Measurements from ENCODE around the gene VILL. TPM values are rescaled to one million over a fixed set of nuclear protein-coding genes. Genes with fewer than 3 reads are reported as not detected.
A peak's percentile ranks its signal among the peaks of the same experiment; 100 is the strongest.

The VILL gene
- total RNA-seq (2021): 2.9 and 4.2 TPM in 2 replicates
- Bru-seq, nascent RNA: percentile 39 among the genes with signal in this experiment
- BruChase-seq, experiment 1, labeled RNA remaining after a 2-hour chase: percentile 33 among the genes with signal in this experiment
- percentile 40 among the genes with signal in this experiment for BruChase-seq, experiment 2, labeled RNA remaining after a 6-hour chase
- long read RNA-seq, partial matches to known transcripts: 3 of 3 reads
- long read RNA-seq, other reads (novel, unspliced or antisense): 0 of 3 reads

DNA sequence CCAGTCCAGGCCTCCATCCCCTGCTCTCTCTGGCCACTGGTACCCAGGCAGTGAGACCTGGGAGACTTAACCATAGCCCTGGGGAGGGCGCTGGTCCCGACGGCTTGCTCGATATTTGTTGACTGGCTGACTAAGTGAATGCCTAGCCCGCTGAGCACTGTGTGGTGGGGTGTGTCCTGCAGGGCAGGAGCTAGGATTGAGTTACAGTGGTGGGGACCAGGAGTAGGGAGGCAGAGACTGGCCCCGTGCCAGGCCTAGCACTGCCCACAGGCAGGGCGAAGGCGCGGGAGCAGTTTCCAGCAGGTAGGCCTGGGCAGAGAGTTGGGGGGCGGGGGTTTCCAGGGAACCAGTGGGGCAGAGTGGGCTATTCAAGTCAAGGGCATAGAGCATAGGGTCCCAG is at the start of gene VILL:
Gene VILL (plus strand): TSS at position 260 of the 400 bp plus-strand sequence. CDS start 2,887 bp downstream, outside the sequence.
- Histone ChIP-seq H3K9me3 (ENCODE audit: low read depth, low read length, poor library complexity, severe bottlenecking) (no peaks in the 10 kb centered on the region), H3K4me3 (ENCODE audit: low read depth, low read length, poor library complexity, severe bottlenecking) (no peak within 1 kb of the TSS), H3K27ac (ENCODE audit: low read depth, low read length, poor library complexity, severe bottlenecking) (no peak within 1 kb of the TSS), H3K36me3 (ENCODE audit: insufficient read depth, low read length, poor library complexity, severe bottlenecking) (no peaks in the 10 kb centered on the region), H3K4me1 (ENCODE audit: insufficient read depth, low read length, poor library complexity, severe bottlenecking) (no peaks in the 10 kb centered on the region), H3K27me3 (replicated peaks; ENCODE audit: insufficient read depth, low read depth, low read length, poor library complexity) (no peaks in the 10 kb centered on the region)
- TF ChIP-seq, protein P1, sequence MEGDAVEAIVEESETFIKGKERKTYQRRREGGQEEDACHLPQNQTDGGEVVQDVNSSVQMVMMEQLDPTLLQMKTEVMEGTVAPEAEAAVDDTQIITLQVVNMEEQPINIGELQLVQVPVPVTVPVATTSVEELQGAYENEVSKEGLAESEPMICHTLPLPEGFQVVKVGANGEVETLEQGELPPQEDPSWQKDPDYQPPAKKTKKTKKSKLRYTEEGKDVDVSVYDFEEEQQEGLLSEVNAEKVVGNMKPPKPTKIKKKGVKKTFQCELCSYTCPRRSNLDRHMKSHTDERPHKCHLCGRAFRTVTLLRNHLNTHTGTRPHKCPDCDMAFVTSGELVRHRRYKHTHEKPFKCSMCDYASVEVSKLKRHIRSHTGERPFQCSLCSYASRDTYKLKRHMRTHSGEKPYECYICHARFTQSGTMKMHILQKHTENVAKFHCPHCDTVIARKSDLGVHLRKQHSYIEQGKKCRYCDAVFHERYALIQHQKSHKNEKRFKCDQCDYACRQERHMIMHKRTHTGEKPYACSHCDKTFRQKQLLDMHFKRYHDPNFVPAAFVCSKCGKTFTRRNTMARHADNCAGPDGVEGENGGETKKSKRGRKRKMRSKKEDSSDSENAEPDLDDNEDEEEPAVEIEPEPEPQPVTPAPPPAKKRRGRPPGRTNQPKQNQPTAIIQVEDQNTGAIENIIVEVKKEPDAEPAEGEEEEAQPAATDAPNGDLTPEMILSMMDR (conservative IDR thresholded peaks at IDR 0.05; ENCODE audit: low read depth, low read length): no peak
- TF ChIP-seq EZH2 (IDR thresholded peaks at IDR 0.05; ENCODE audit: borderline replicate concordance, low read depth, low read length, poor library complexity, severe bottlenecking): no peak
- CTCF ChIA-PET: no interaction called here
- intact Hi-C loops (cut with micrococcal nuclease; ENCODE audit: unreplicated experiment): no loop called here
- POLR2A ChIA-PET (ENCODE audit: low non-redundant PET): no interaction called here
- BruUV-seq (replicated peaks): no TSS peak
- DNase-seq (ENCODE audit: low spot score): no peak

DNA sequence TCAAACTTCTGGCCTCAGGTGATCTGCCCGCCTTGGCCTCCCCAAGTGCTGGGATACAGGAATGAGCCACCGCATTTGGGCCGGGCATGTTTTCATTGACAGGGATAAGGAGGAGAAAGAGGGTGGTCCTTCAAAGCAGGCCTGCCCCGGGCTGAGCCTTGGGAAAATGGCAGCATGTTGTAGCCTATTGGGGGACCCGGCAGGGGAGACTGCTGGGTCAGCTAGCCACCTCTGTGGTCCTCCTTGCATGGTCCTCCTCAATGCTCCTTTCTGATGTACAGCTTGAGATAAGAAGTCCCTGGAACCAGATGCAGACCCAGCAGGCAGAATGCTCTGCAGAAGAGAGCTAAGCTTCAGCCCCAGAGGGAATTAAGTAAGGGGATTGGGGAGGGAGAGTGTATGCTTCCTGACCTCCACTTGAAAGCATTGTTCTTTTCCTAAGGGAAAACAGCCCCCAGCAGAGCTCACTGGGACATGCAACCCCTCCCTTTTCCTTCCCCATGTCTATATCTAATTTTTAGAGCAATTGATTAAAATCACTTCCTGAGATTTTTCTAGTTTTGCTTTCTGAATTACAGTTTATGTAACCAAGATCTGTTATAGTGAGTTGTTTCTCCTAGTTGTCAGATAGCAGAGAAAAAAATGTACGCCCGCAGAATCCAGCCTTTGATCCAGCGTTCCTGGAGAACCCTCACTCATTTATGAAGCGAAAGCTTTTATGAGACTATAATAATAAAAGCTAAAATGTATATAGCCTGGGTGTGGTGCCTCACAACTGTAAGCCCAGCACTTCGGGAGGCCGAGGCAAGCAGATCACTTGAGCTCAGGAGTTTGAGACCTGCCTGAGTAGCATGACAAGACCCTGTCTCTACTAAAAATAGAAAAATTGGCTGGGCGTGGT is 48.7 kb upstream of the VILL start:
- peaks cover 48% of the 10 kb centered on the region for H3K4me1 ChIP-seq (ENCODE audit: insufficient read depth, low read length, poor library complexity, severe bottlenecking)
- CTCF ChIA-PET: no interaction called here
- no peak for TF ChIP-seq EZH2 (IDR thresholded peaks at IDR 0.05; ENCODE audit: borderline replicate concordance, low read depth, low read length, poor library complexity, severe bottlenecking)
- H3K27me3 ChIP-seq (replicated peaks; ENCODE audit: insufficient read depth, low read depth, low read length, poor library complexity): no peaks in the 10 kb centered on the region
- no peaks in the 10 kb centered on the region for H3K9me3 ChIP-seq (ENCODE audit: low read depth, low read length, poor library complexity, severe bottlenecking)
- no TSS peak for BruUV-seq (replicated peaks)
- POLR2A ChIA-PET (ENCODE audit: low non-redundant PET): no interaction called here
- intact Hi-C loops (cut with micrococcal nuclease; ENCODE audit: unreplicated experiment): no loop called here
- H3K4me3 ChIP-seq (ENCODE audit: low read depth, low read length, poor library complexity, severe bottlenecking): no peak overlapping the region
- H3K27ac ChIP-seq (ENCODE audit: low read depth, low read length, poor library complexity, severe bottlenecking): peak overlapping the region; percentile 12
- DNase-seq (ENCODE audit: low spot score): peak; percentile 25
- H3K36me3 ChIP-seq (ENCODE audit: insufficient read depth, low read length, poor library complexity, severe bottlenecking): no peaks in the 10 kb centered on the region

DNA sequence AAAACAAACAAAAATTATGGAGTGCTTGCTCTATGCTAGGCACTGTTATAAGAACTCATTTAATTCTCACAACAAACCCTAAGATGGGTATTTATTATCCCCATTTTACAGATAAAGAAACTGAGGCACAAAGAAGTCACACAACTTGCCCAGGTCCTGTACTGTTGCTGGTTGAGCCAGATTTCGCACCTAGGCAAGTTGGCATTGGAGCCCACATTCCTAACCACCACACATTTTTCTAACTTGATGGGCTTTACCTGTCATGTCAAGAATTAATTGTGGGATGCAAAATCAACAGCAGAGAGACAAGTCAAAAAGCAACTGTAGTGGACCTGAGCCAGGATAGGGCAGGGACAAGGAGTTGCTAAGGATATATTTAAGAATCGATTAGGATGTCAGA is 47.9 kb upstream of the VILL start:
- ChIA-PET POLR2A (ENCODE audit: low non-redundant PET) (no interaction called here), CTCF (no interaction called here)
- TF ChIP-seq EZH2 (IDR thresholded peaks at IDR 0.05; ENCODE audit: borderline replicate concordance, low read depth, low read length, poor library complexity, severe bottlenecking): no peak
- TF ChIP-seq, protein P1 (conservative IDR thresholded peaks at IDR 0.05; ENCODE audit: low read depth, low read length): no peak
- Histone ChIP-seq H3K27me3 (replicated peaks; ENCODE audit: insufficient read depth, low read depth, low read length, poor library complexity) (no peaks in the 10 kb centered on the region), H3K4me3 (ENCODE audit: low read depth, low read length, poor library complexity, severe bottlenecking) (no peak overlapping the region), H3K27ac (ENCODE audit: low read depth, low read length, poor library complexity, severe bottlenecking) (no peak overlapping the region), H3K4me1 (ENCODE audit: insufficient read depth, low read length, poor library complexity, severe bottlenecking) (peaks cover 49% of the 10 kb centered on the region), H3K9me3 (ENCODE audit: low read depth, low read length, poor library complexity, severe bottlenecking) (no peaks in the 10 kb centered on the region), H3K36me3 (ENCODE audit: insufficient read depth, low read length, poor library complexity, severe bottlenecking) (no peaks in the 10 kb centered on the region)
- no peak for DNase-seq (ENCODE audit: low spot score)
- intact Hi-C loops (cut with micrococcal nuclease; ENCODE audit: unreplicated experiment): no loop called here
- BruUV-seq (replicated peaks): no TSS peak
